Bronchial epithelial cell (primary cell): Measurements from ENCODE around the gene UTP3. TPM values are rescaled to one million over a fixed set of nuclear protein-coding genes. Genes with fewer than 3 reads are reported as not detected.
A peak's percentile ranks its signal among the peaks of the same experiment; 100 is the strongest.
"Not testable (repeated sequence)": the region's sequence is repeated elsewhere in the genome, so short reads cannot be mapped to it uniquely, and the experiment has no call there.

ENCODE experiments used
- DNase-seq: peaks from one replicate; pipeline ENCODE4 v3.0.0-alpha.2; 2010; ENCODE audit warnings: low read depth
- FAIRE-seq: peaks from 2 replicates; lab custom pipeline; 2011; peaks lifted over from hg19 to GRCh38; lab: Jason Lieb, UNC
- H3K27me3 ChIP-seq: 2 replicates; pipeline ENCODE4 v1.5.1; 2011; ENCODE audit warnings: low read length; ENCODE audit not compliant: control insufficient read depth, insufficient read depth
- H3K36me3 ChIP-seq: 2 replicates; pipeline ENCODE4 v1.5.1; 2011; ENCODE audit warnings: low read length; ENCODE audit not compliant: control insufficient read depth, insufficient read depth
- H3K4me3 ChIP-seq: 2 replicates; pipeline ENCODE4 v1.5.1; 2011; ENCODE audit warnings: mild to moderate bottlenecking, low read depth, low read length, control low read depth
- CTCF ChIP-seq: IDR thresholded peaks from 2 replicates; pipeline ENCODE4 v1.5.1; 2011; ENCODE audit warnings: mild to moderate bottlenecking, moderate library complexity, low read length, control low read depth, inconsistent platforms; ENCODE audit not compliant: insufficient read depth, severe bottlenecking
- total RNA-seq: library from RNA; depleted of rRNA; stranded (reverse); fragments of >200 nt; gene quantifications from 2 replicates; pipeline ENCODE4 v1.2.1, GENCODE V29; 2014

Gene UTP3
- total RNA-seq, 1 donor from 2014 or later: 15.0 TPM

GRCh38 chr4:70678383-70678999, 9.8 kb upstream of the UTP3 start:
- DNase-seq: no peak
- H3K27me3 ChIP-seq: no peaks in the 10 kb centered on the region
- H3K4me3 ChIP-seq: no peak overlapping the region
- TF ChIP-seq CTCF: no peak
- no peaks in the 10 kb centered on the region for H3K36me3 ChIP-seq
- FAIRE-seq: no peak

- no peak for FAIRE-seq
- TF ChIP-seq CTCF: no peak
- DNase-seq: no peak
- Histone ChIP-seq H3K36me3 (no peaks in the 10 kb centered on the region), H3K27me3 (no peaks in the 10 kb centered on the region), H3K4me3 (no peak overlapping the region)
Measured at GRCh38 chr4:70680934-70681333, 7.4 kb upstream of the UTP3 start.

- no peak for FAIRE-seq
- no peak for TF ChIP-seq CTCF
Measured at GRCh38 chr4:70681704-70682103, 6.6 kb upstream of the UTP3 start.

GRCh38 chr4:70682142-70682541, 6.2 kb upstream of the UTP3 start:
- H3K36me3 ChIP-seq, DNase-seq, FAIRE-seq, H3K4me3 ChIP-seq, H3K27me3 ChIP-seq: not testable (repeated sequence)

More at GRCh38 chr4:70681704-70682103, 6.6 kb upstream of the UTP3 start:
- no peaks in the 10 kb centered on the region for H3K27me3 ChIP-seq
- H3K4me3 ChIP-seq: no peak overlapping the region
- DNase-seq: no peak
- H3K36me3 ChIP-seq: no peaks in the 10 kb centered on the region

GRCh38 chr4:70687392-70687791, 940 bp upstream of the UTP3 start:
- FAIRE-seq: no peak

GRCh38 chr4:70688795-70689231, 481 bp downstream of the UTP3 start:
- no peaks in the 10 kb centered on the region for H3K27me3 ChIP-seq
- no peak for TF ChIP-seq CTCF
- FAIRE-seq (no peak), DNase-seq (no peak)
- no peaks in the 10 kb centered on the region for H3K36me3 ChIP-seq
- H3K4me3 ChIP-seq: peak overlapping the region; percentile 91

More at GRCh38 chr4:70687392-70687791, 940 bp upstream of the UTP3 start:
- TF ChIP-seq CTCF: no peak
- Histone ChIP-seq H3K27me3 (no peaks in the 10 kb centered on the region), H3K4me3 (peak overlapping the region; percentile 91), H3K36me3 (no peaks in the 10 kb centered on the region)
- no peak for DNase-seq
